ENCODE results near the gene CNEP1R1. TPM values are rescaled to one million over a fixed set of nuclear protein-coding genes. Genes with fewer than 3 reads are reported as not detected.

The CNEP1R1 gene
- total RNA-seq, 1 donor from 2014 or later, result 15.7 TPM

- DNase-seq (ENCODE audit: low spot score), result no peak
Measured at GRCh38 chr16:50017553-50017952, 7.5 kb upstream of the CNEP1R1 start.

- DNase-seq (ENCODE audit: low spot score), result no peak
Measured at GRCh38 chr16:50021544-50021943, 3.5 kb upstream of the CNEP1R1 start.

- DNase-seq (ENCODE audit: low spot score), result no peak
Measured at GRCh38 chr16:50023641-50024040, 1.4 kb upstream of the CNEP1R1 start.

- no peak for DNase-seq (ENCODE audit: low spot score)
Measured at GRCh38 chr16:50024207-50024606, 818 bp upstream of the CNEP1R1 start.

DNA sequence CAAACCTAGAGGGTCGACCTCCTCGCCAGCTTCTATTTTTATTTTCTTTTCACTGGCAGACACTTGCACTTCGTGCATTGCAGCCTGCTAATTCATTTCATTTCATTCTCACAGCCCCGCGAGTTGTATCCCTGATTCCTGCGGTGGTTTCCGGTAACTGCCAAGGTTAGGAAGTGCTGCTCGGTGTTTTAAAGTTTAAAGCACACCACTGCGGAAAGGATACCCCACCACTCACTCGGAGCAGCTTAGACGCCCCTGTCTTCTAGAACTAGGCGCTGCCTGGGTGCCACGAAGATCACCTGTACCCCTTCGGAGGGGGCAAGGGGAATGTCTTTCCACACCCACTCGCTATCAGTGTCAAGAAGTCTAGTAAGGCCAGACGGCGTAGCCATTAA, 509 bp downstream of the CNEP1R1 start:
- DNase-seq (ENCODE audit: low spot score), result no peak

GRCh38 chr16:50027829-50028228, 2.8 kb downstream of the CNEP1R1 start:
- DNase-seq (ENCODE audit: low spot score), result no peak

GRCh38 chr16:50035468-50035992, 10.5 kb downstream of the CNEP1R1 start:
- peak; percentile 35 for DNase-seq (ENCODE audit: low spot score)

- DNase-seq (ENCODE audit: low spot score), result no peak
Measured at GRCh38 chr16:50036426-50036825, 11.4 kb downstream of the CNEP1R1 start.

- no peak for DNase-seq (ENCODE audit: low spot score)
Measured at GRCh38 chr16:50037662-50038220, 12.7 kb downstream of the CNEP1R1 start.

GRCh38 chr16:50038286-50038685, 13.3 kb downstream of the CNEP1R1 start:
- no peak for DNase-seq (ENCODE audit: low spot score)

- DNase-seq (ENCODE audit: low spot score), result peak; percentile 48
Measured at GRCh38 chr16:50038756-50039529, 13.9 kb downstream of the CNEP1R1 start.

DNA sequence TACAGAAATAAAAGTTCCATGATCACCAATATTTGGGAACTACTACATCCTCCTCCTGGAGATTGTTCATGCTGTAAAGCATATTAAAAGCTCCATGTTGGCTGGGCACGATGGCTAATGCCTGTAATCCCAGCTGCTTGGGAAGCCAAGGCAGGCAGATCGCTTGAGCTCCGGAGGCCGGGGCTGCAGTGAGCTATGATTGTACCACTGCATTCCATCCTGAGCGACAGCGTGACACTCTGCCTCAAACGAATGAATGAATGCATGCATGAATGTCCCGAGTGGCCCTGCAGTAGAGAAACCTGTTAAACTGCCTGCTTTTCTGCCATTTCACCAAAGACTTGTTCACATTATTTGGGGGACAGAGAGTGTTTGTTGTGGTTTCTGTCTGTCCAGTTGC, 15.0 kb downstream of the CNEP1R1 start:
- no peak for DNase-seq (ENCODE audit: low spot score)

GRCh38 chr16:50040710-50041109, 15.7 kb downstream of the CNEP1R1 start:
- no peak for DNase-seq (ENCODE audit: low spot score)

- no peak for DNase-seq (ENCODE audit: low spot score)
Measured at GRCh38 chr16:50043358-50043757, 18.3 kb downstream of the CNEP1R1 start.

DNA sequence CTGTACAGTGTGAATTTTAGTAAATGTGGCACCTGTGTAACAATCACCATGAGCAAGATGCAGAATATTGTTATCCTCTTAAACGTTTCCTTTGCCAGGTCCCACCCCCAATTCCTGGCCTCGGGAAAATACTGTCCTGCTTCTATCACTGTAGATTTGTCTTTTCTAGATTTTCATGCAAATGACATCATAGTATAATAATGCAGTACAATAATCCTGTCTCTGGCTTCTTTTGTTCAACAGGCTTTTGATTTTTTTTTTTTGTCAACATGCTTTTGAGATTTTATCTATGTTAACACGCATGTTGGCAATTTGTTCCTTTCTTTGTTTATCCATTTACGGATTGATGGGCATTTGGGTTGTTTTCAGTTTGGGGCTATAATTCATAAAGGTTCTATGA, 20.4 kb downstream of the CNEP1R1 start:
- no peak for DNase-seq (ENCODE audit: low spot score)

DNA sequence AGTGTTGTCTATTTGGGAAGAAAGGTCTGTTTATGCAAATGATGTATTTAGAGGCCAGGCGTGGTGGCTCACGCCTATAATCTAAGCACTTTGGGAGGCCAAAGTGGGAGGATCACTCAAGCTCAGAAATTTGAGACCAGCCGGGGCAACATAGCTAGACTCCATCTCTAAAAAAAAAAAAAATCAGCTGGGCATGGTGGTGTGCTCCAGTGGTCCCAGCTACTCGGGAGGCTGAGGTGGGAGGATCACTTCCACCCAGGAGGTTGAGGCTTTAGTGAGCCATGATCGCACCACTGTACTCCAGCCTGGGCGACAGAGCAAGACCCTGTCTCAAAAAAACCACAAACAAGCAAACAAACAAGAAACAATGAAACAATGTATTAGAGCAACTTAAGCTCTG, 21.8 kb downstream of the CNEP1R1 start:
- no peak for DNase-seq (ENCODE audit: low spot score)

DNA sequence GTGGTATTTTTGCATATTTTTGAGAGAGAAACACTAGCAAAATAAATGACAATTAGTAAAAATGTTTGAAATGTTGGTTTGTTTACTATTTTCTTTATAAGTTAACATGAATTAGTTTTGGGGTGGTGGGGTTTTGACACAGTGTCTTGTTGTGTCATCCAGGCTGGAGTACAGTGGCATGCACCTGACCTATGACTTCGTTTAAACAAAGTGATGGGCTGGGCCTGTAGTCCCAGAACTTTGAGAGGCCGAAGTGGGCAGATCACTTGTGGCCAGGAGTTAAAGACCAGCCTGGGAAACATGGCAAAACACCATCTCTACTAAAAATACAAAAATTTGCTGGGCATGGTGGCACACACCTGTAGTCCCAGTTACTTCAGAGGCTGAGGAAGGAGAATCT, 22.8 kb downstream of the CNEP1R1 start:
- no peak for DNase-seq (ENCODE audit: low spot score)

DNA sequence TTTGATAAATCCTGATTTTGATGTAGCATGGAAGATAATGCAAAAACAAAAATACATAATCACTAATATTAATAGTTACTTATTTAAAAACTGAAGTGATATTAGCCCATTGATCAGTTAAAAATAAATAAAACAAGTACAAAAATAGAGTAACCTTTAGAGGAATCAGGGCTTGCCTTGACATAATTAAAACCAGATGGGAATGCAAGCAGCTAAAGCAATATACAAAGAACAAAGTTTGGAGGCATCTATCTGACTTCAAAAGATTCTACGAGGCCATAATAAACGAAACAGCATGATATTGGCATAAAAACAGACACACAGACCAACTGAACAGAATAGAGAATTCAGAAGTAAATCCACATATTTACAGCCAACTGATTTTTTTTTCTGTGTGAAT, 25.8 kb downstream of the CNEP1R1 start:
- no peak for DNase-seq (ENCODE audit: low spot score)

DNA sequence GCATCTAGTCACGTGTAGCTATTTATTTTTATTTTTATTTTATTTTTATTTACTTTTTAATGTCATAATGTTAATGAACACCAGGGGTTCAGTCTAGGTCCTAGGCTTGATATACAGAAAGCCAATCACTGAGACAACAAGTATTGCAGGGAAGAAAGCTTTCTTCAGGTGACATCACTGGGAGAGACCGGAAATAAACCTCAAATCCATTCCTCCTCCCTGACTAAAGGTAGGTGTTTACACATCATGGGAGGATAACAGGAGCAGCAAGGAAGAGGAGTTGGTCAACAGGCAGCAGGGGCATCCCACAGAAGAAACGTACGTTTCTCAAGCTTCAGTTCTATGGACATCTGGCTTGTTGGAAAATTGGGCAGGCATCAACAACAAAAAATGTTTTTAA, 31.2 kb downstream of the CNEP1R1 start:
- no peak for DNase-seq (ENCODE audit: low spot score)

- no peak for DNase-seq (ENCODE audit: low spot score)
Measured at GRCh38 chr16:50058091-50058771, 33.2 kb downstream of the CNEP1R1 start.

DNA sequence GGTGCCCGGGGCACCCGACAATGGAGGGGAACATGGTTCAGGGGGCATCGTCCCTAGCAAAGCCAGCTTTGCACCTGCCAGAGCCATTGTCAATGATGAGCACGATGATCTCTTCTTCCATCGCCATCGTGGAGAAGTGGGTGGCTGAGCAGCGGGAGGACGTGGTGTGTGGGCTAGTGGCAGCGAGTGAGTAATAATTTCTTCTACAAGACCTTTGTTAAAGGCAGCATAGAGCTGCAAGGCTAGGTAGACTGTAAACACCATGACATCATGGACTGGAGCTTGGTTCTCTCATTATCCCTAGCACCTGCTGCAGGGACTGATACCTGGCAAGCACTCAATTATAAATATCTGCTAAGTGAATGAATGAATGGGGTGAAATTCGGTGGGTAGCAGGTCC, 34.1 kb downstream of the CNEP1R1 start:
- DNase-seq (ENCODE audit: low spot score), result no peak

GRCh38 chr16:50059669-50060068, 34.6 kb downstream of the CNEP1R1 start:
- DNase-seq (ENCODE audit: low spot score), result no peak

- DNase-seq (ENCODE audit: low spot score), result no peak
Measured at GRCh38 chr16:50061326-50061725, 36.3 kb downstream of the CNEP1R1 start.

Data from mucosa of gallbladder (tissue), 1 donor.